AG09319 (cell line): ENCODE data around the gene SF1.
A peak's percentile ranks its signal among the peaks of the same experiment; 100 is the strongest.

ENCODE experiments used
- DNase-seq: peaks from one replicate; pipeline ENCODE4 v3.0.0-alpha.2; 2010; ENCODE audit warnings: low read depth; ENCODE audit errors: extremely low read depth
- TF ChIP-seq, protein P1 (sequence below): IDR thresholded peaks from 2 replicates; pipeline ENCODE4 v1.5.1; 2011; ENCODE audit warnings: low read depth, mild to moderate bottlenecking, inconsistent platforms, low read length, moderate library complexity

The SF1 gene

DNA sequence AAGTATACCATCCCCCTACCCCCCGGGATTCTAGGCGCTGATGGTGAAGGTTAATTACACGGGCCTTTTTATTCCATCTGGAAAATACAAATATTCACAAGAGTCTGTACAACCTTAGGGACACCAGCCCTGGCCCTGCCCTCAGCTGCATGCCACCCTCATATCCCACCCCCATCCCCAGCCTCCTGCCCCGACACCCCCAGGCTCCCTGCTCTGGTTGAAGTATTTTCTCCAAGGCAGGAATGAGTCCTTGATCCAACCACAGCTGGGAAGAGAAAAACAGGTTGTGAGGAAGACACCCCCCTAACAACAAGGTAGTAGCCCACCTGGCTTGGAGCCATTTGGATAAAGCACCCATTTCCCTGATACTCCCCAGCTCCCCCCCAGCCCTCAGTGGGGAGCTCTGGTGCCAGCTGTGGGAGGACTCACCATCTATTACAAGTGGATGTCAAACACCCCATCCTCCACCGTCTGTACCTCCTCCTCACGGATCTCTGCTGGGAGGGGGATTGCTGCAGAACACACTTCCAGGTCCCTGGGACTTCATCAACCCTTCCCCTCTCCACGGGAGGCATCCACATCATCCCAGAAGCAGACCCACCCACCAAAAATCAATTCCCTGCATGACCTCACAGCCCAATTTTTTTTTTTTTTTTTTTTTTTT, 51.3 kb downstream of the SF1 start:
- TF ChIP-seq, protein P1, sequence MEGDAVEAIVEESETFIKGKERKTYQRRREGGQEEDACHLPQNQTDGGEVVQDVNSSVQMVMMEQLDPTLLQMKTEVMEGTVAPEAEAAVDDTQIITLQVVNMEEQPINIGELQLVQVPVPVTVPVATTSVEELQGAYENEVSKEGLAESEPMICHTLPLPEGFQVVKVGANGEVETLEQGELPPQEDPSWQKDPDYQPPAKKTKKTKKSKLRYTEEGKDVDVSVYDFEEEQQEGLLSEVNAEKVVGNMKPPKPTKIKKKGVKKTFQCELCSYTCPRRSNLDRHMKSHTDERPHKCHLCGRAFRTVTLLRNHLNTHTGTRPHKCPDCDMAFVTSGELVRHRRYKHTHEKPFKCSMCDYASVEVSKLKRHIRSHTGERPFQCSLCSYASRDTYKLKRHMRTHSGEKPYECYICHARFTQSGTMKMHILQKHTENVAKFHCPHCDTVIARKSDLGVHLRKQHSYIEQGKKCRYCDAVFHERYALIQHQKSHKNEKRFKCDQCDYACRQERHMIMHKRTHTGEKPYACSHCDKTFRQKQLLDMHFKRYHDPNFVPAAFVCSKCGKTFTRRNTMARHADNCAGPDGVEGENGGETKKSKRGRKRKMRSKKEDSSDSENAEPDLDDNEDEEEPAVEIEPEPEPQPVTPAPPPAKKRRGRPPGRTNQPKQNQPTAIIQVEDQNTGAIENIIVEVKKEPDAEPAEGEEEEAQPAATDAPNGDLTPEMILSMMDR, result no peak
- DNase-seq, result no peak

DNA sequence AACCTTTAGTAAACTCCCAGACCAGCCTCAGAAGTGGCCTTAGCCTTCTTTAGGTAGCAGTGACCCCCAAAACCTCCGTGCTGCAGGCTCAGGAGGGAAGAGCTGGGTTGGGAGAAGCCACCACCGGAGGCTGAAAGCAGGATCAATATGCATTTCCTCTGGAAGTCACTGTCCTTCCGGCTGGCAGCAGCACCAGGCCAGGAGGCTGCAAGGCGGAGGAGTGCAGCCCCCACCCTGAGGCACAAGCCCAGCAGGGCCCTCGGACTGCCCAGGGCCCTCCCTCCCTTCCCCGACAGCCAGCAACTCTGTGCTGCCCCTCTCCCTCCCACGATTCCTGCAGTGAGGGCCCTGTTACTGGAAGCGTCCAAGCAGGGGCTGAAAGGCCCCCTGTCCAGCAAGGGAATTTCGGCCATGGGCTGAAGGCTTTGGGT, 52.1 kb downstream of the SF1 start:
- no peak for DNase-seq
- TF ChIP-seq, protein P1, result no peak

DNA sequence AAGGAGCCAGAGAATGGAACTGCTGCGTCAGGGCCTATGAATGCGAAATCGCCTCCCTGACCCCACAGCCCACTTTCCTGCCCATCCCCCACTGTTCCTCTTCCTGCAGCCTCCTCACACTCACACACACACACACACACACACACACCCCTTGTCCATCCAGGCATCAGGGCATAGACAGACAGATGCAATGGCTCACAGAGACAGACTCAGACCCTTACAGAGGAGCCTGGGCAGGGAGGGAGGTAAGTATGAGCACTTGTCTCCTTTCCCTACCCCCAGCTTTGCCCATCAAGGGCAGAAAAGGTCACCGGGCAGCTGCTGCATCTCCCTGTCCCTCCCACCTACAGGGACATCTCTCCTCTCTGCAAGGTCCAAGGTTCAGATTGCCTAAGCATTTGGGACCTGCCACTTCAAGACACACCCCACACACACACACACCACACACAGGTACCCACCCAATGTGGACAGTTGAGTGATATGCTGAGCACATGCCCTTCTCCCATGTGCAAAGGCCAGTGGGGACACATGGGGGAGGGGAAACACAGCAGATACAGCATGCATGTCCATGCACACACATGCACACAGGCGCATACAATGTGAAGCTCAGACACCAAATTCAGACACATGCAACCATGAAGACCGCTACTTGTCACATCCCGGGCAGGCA, 53.3 kb downstream of the SF1 start:
- TF ChIP-seq, protein P1, result no peak
- DNase-seq, result no peak

DNA sequence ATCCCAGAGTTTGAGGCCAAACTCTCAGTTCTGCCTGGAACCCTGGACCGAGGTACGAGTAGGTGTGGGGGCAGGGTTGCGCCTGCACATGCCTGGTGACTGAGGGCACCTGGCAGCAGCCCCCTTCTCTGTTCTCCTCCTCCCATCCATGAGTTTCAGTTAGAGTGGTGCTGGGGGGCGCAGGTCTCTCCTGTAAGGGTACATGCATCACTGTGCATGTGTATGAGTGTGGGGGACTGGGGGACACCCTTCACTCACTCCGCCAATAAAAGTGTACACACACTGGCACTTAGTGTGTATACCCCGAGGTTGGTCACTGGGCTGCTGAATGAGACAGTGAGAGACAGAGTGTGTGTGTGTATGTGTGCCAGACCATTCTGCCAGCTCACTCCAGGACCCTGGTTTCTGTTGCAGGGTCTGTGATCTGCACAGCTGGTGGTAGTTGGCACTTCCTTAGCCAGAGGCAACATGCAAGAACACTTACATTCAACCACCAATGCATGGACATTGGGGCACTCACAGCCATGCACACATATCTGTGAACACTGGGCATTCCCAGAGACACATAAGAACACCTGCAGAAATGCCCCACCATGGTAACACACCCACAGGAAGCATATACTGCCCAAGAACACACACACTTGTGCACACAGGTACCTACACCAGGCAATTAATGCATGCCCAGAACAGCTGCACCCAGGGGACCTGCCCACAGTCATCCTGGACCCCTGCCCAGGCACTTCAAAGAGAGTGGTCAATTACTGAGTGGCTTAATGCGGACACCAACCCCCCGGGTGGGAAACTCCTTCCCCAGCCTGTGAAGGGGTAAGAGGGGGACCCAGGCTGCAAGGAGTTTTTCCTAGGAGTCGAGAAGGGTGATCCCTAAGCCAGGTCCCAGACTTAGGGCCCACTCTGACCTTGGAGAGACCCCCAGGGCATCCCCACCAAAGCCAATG, 54.2 kb downstream of the SF1 start:
- TF ChIP-seq, protein P1, result no peak
- no peak for DNase-seq

DNA sequence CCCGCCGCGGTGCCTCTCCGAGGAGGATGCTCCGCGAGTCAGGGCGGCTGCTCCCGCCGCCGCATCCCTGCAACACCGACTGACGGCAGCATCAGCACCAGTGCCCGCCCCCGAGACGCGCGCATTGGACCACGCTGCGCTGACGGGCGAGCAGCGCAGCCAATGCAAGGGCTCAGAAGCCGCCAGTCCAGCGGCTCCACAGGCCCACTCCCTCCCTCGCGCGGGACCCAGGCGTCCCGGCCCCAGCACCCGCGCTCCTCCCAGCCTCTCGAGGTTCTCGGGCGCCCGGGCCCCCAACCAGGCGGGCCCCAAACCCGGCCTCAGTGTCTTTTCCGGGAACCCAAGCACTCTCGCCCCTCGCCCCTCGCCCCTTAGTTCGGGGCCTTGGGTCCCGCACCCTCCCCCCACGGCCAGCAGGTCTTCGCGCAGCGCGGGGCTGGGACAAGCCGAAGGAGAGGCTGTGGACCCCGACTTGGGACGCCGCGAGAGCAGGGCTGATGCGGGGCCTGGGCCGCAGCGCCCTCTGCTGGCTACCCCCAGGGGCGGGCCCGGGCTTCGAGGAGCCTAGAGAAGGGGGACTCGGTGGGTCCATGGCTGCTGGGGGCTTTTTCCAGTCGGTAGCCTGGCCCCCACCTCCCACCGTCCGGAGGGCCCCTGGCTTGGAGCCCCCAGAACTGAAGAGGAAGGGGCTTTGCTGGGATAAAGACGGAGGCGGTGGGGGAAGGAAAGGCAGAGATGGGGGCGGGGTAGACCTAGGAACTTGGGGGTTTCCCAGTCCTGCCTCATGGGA, 55.0 kb downstream of the SF1 start, which contains the start of gene NRXN2:
Gene NRXN2, minus strand, starts transcription at position 81 of the 790 bp plus-strand sequence. CDS start 9,498 bp downstream, outside the sequence.
- peak; percentile 38 for DNase-seq
- TF ChIP-seq, protein P1, result peak; percentile 98

DNA sequence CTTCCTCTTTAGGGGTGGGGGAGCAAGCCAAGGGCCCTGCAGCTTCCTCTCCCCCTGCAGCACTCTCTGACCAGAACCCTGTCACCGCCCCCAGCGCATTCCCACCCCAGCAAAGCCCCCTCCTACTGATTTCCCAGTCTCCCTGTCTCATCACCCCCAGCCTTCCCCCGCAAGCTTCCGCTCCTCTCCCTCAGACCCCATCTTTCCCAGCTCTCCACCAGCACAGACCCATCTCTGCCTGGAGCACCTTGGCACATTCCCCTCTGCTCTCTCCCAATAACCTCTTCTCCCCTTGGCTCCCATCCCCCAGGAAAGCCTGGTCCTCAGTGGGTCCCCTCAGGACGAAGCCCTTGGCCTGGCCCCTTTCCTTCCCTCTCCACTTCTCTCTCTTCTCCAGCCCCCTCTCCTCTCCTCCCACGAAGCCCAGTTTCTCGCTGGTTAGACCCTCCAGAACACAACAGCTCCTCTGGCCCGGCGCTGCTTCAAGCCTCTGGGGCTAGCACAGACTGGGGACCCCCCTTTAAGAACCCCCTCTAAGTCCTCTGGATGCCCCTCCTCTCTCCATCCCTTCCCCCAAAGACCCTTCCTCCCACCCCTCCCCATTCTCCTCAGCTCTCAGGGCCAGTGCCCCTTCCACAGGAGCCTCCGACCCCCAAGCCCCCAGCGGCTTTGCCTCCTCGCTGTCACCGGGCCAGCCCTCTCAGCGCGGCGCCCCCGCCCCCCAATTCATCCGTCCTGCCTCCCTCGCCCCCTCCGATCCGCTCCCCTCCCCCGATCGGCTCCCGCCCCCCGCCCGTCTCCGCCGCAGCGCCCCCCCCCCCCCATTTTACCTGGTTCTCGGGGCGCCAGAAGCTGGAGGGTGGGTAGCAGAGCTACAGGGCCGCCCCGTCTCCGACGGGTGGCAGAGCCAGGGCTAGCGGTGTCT, 55.9 kb downstream of the SF1 start:
- TF ChIP-seq, protein P1, result no peak

More for the DNA sequence above, 55.9 kb downstream of the SF1 start:
- no peak for DNase-seq
